CD4-positive, alpha-beta memory T cell (primary cell): ENCODE data around the gene PGLYRP4. TPM values are rescaled to one million over a fixed set of nuclear protein-coding genes. Genes with fewer than 3 reads are reported as not detected.

Source experiments
- CTCF ChIA-PET: fragments of 350-600 bp; sonication (Branson Sonifier 250); formaldehyde crosslinking; loops from one replicate; lab custom pipeline; 2021; ENCODE audit warnings: inconsistent platforms; ENCODE audit not compliant: partially characterized antibody; lab: Charles Lee
- POLR2A ChIA-PET: fragments of 350-600 bp; sonication (Branson Sonifier 250); formaldehyde crosslinking; loops from one replicate; lab custom pipeline; 2021; ENCODE audit not compliant: partially characterized antibody; lab: Charles Lee
- DNase-seq, 5 donors: peaks; one replicate each; pipeline versions ENCODE4 v3.0.0 to v3.0.0-alpha.2; 2020 to 2022; ENCODE audit warnings: mixed read lengths in 1 of 5
- H3K27ac ChIP-seq: one replicate; pipeline ENCODE4 v1.7.0; 2013; ENCODE audit warnings: low read depth, low read length
- H3K27me3 ChIP-seq: 2 replicates; pipeline ENCODE4 v1.7.0; 2013; ENCODE audit warnings: mild to moderate bottlenecking, low read length, moderate library complexity; ENCODE audit not compliant: insufficient read depth
- H3K36me3 ChIP-seq: 2 replicates; pipeline ENCODE4 v1.7.0; 2013; ENCODE audit warnings: mild to moderate bottlenecking, low read length, moderate library complexity; ENCODE audit not compliant: insufficient read depth
- H3K4me1 ChIP-seq: 2 replicates; pipeline ENCODE4 v1.7.0; 2013; ENCODE audit warnings: mild to moderate bottlenecking, low read length, moderate library complexity; ENCODE audit not compliant: insufficient read depth
- H3K4me3 ChIP-seq, 2 donors: one replicate each; pipeline ENCODE4 v1.7.0; 2013; ENCODE audit warnings: low read length in 2 of 2, mild to moderate bottlenecking in 1 of 2
- H3K9me3 ChIP-seq, 2 donors: one replicate each; pipeline ENCODE4 v1.7.0; 2013; ENCODE audit warnings: low read length in 2 of 2, control low read depth in 1 of 2; ENCODE audit not compliant: control insufficient read depth in 1 of 2
- H3K27ac Mint-ChIP-seq, 7 donors: one replicate each; pipeline ENCODE4 v1.8.0; 2020 to 2021; ENCODE audit warnings: mixed read lengths in 7 of 7, mild to moderate bottlenecking in 6 of 7, inconsistent platforms in 3 of 7, moderate library complexity in 3 of 7
- H3K27me3 Mint-ChIP-seq, 2 donors: one replicate each; pipeline ENCODE4 v1.8.0; 2020 to 2021; ENCODE audit warnings: mixed read lengths in 2 of 2
- H3K36me3 Mint-ChIP-seq, 2 donors: one replicate each; pipeline ENCODE4 v1.8.0; 2020 to 2021; ENCODE audit warnings: mixed read lengths in 2 of 2, inconsistent platforms in 1 of 2, mild to moderate bottlenecking in 1 of 2
- H3K4me1 Mint-ChIP-seq, 4 donors: one replicate each; pipeline ENCODE4 v1.8.0; 2020 to 2021; ENCODE audit warnings: mixed read lengths in 4 of 4, mild to moderate bottlenecking in 1 of 4
- H3K4me3 Mint-ChIP-seq, 8 donors: one replicate each; pipeline ENCODE4 v1.8.0; 2020 to 2021; ENCODE audit warnings: mixed read lengths in 8 of 8, mild to moderate bottlenecking in 7 of 8, moderate library complexity in 6 of 8, inconsistent platforms in 3 of 8
- H3K9me3 Mint-ChIP-seq, 8 donors: one replicate each; pipeline ENCODE4 v1.8.0; 2020 to 2021; ENCODE audit warnings: mixed read lengths in 8 of 8, mild to moderate bottlenecking in 5 of 8, inconsistent platforms in 3 of 8, moderate library complexity in 1 of 8
- intact Hi-C: fragments of 100-400 bp; cut with micrococcal nuclease; formaldehyde crosslinking; loops from one replicate; pipeline ENCODE4 v1.15.1; 2023
- polyA plus RNA-seq, 2 donors: library from polyadenylated mRNA; unstranded; fragments of 300-500 nt; fragmentation: Illumina TruSeq; gene quantifications; one replicate each; pipeline ENCODE4 v1.2.3, GENCODE V29; 2021
- total RNA-seq, 2 experiments: library from RNA; stranded (reverse); gene quantifications; one replicate each; pipeline ENCODE4 v1.2.3, GENCODE V29; 2021

The PGLYRP4 gene
- total and polyA plus RNA-seq, 4 experiments from 2014 or later: not detected

DNA sequence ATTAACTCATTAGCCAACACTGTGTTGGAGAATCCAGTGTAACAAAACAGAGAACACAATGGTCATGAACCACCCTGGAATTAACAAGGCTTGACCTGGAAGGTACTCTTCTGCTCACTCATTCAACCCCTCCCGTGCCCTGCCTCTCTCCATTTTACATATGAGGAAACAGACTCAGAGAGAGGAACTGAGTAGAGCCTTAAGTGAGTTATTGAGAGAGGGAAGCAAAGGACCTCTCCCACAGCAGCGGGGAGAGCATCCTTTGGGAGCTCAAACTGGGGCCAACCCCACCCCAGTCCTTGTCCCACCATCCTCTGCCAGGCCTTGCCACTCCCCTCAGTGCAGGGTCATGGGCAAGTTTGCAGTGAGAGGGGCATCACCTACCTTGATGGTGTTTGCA is 25.4 kb upstream of the PGLYRP4 start:
- Histone ChIP-seq H3K27ac (no peak overlapping the region), H3K4me1 (no peaks in the 10 kb centered on the region), H3K36me3 (no peaks in the 10 kb centered on the region), H3K27me3 (no peaks in the 10 kb centered on the region), H3K4me3 (no peak overlapping the region), H3K9me3 (no peaks in the 10 kb centered on the region)
- DNase-seq: no peak
- H3K36me3 Mint-ChIP-seq: no peaks in the 10 kb centered on the region
- H3K27ac Mint-ChIP-seq: no peak overlapping the region
- ChIA-PET POLR2A (no interaction called here), CTCF (no interaction called here)
- intact Hi-C loops: no loop called here
- no peaks in the 10 kb centered on the region for H3K4me1 Mint-ChIP-seq
- no peaks in the 10 kb centered on the region for H3K9me3 Mint-ChIP-seq
- H3K4me3 Mint-ChIP-seq: no peak overlapping the region
- H3K27me3 Mint-ChIP-seq: peaks cover 14 to 21% of the 10 kb centered on the region in 2 donors

DNA sequence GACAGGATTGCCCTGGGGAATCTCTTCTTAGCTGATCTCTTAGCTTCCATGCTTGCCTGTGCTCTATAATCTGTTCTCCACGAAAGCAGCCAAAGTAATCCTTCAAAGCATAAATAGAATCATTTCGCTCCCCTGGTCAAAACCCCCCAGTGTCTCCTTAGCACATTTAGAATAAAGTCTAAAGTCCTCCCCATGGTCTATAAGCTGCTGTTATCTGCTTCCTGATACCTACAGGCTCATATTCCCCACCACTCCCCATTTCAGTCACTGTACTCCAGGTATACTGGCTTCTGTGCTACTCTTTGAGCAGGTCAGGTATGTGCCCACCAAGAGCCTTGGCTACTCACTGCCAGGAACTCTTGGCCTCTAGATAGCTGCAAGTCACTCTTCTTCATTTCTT is 23.9 kb upstream of the PGLYRP4 start:
- H3K36me3 Mint-ChIP-seq: no peaks in the 10 kb centered on the region
- H3K27ac Mint-ChIP-seq: no peak overlapping the region
- Histone ChIP-seq H3K9me3 (no peaks in the 10 kb centered on the region), H3K27ac (no peak overlapping the region), H3K27me3 (no peaks in the 10 kb centered on the region), H3K4me1 (no peaks in the 10 kb centered on the region), H3K4me3 (no peak overlapping the region), H3K36me3 (no peaks in the 10 kb centered on the region)
- H3K27me3 Mint-ChIP-seq: peaks cover 8 to 16% of the 10 kb centered on the region in 2 donors
- intact Hi-C loops: no loop called here
- no peaks in the 10 kb centered on the region for H3K4me1 Mint-ChIP-seq
- ChIA-PET CTCF (no interaction called here), POLR2A (no interaction called here)
- no peak overlapping the region for H3K4me3 Mint-ChIP-seq
- no peak for DNase-seq
- H3K9me3 Mint-ChIP-seq: no peaks in the 10 kb centered on the region

DNA sequence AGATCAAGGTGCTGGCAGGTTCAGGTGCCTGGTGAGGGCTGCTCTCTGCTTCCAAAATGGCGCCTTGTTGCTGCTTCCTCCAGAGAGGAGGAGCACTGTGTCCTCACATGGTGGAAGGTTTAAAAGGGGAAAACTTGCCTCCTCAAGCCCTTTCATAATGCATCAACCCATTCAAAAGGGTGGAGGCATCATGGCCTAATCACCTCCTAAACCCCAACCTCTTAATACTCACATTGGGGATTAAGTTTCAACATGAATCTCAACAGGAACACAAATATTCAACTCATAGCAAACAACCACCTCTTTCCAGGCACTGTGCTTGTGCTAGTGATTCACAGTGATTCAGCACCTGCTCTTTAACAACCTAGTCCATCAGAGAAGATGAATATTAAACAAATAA is 22.6 kb upstream of the PGLYRP4 start:
- no peak for DNase-seq
- Mint-ChIP-seq H3K27ac (no peak overlapping the region), H3K27me3 (peaks cover 4 to 8% of the 10 kb centered on the region in 2 donors), H3K4me3 (no peak overlapping the region), H3K36me3 (no peaks in the 10 kb centered on the region), H3K4me1 (no peaks in the 10 kb centered on the region), H3K9me3 (no peaks in the 10 kb centered on the region)
- Histone ChIP-seq H3K4me3 (no peak overlapping the region), H3K27ac (no peak overlapping the region), H3K9me3 (no peaks in the 10 kb centered on the region), H3K4me1 (no peaks in the 10 kb centered on the region), H3K36me3 (no peaks in the 10 kb centered on the region), H3K27me3 (no peaks in the 10 kb centered on the region)
- POLR2A ChIA-PET: no interaction called here
- CTCF ChIA-PET: no interaction called here
- intact Hi-C loops: no loop called here

DNA sequence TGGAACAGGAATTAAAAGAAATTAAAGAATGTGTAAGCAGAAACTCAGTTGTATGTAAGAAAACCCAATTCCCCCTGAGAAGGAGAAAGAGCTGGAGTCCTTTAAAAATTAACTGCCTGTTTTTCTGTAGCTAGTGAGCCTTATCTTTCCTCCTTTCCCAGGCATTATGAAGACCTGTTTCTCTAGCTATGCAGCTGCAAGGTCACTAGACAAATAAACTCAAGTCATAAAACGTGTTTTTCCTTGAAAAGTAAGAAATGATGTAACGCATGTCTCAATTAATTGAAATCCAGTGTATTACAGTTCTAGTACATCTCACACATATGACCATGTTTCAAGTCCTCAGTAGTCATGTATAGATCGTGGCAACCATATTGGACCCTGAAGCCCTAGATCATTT is 21.5 kb upstream of the PGLYRP4 start:
- POLR2A ChIA-PET: no interaction called here
- DNase-seq: no peak
- Histone ChIP-seq H3K4me3 (no peak overlapping the region), H3K27ac (no peak overlapping the region), H3K4me1 (no peaks in the 10 kb centered on the region), H3K27me3 (no peaks in the 10 kb centered on the region), H3K36me3 (no peaks in the 10 kb centered on the region), H3K9me3 (no peaks in the 10 kb centered on the region)
- CTCF ChIA-PET: interaction anchor here (0.9 kb wide), 1 partner anchor 17 kb away, joined by 5 read pairs; no protein-coding TSS in a partner anchor
- intact Hi-C loops: no loop called here
- H3K36me3 Mint-ChIP-seq: no peaks in the 10 kb centered on the region
- peaks cover 7 to 8% of the 10 kb centered on the region in 2 donors for H3K27me3 Mint-ChIP-seq
- H3K27ac Mint-ChIP-seq: no peak overlapping the region
- H3K9me3 Mint-ChIP-seq: no peaks in the 10 kb centered on the region
- no peaks in the 10 kb centered on the region for H3K4me1 Mint-ChIP-seq
- H3K4me3 Mint-ChIP-seq: no peak overlapping the region

DNA sequence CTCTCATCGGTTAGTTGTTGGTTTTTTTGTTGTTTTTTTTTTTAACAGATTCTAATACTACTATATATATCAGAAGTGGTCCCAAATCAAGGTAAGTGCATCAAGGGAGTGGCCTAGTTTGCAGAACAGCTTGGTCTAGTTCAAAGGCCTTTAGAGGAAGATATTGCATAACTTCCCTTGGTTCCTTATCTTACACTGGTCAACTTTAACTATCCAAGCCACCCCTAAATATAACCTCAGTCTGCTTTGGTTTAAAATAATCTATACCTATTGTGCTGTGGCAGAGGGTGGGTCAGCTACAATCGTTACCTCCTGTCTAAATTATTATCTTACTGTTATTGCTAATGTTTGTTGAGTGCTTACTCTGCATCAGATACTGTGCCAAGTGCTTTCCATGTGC is 19.9 kb upstream of the PGLYRP4 start:
- H3K4me1 ChIP-seq: no peaks in the 10 kb centered on the region
- CTCF ChIA-PET: no interaction called here
- H3K36me3 ChIP-seq: no peaks in the 10 kb centered on the region
- no peaks in the 10 kb centered on the region for H3K9me3 ChIP-seq
- no peak for DNase-seq
- no peak overlapping the region for H3K27ac ChIP-seq
- intact Hi-C loops: no loop called here
- H3K4me3 ChIP-seq: no peak overlapping the region
- H3K4me3 Mint-ChIP-seq: no peak overlapping the region
- no peaks in the 10 kb centered on the region for H3K4me1 Mint-ChIP-seq
- no peaks in the 10 kb centered on the region for H3K36me3 Mint-ChIP-seq
- H3K27me3 Mint-ChIP-seq: peaks cover 7 to 11% of the 10 kb centered on the region in 2 donors
- no peaks in the 10 kb centered on the region for H3K27me3 ChIP-seq
- no peak overlapping the region for H3K27ac Mint-ChIP-seq
- no peaks in the 10 kb centered on the region for H3K9me3 Mint-ChIP-seq
- POLR2A ChIA-PET: no interaction called here

DNA sequence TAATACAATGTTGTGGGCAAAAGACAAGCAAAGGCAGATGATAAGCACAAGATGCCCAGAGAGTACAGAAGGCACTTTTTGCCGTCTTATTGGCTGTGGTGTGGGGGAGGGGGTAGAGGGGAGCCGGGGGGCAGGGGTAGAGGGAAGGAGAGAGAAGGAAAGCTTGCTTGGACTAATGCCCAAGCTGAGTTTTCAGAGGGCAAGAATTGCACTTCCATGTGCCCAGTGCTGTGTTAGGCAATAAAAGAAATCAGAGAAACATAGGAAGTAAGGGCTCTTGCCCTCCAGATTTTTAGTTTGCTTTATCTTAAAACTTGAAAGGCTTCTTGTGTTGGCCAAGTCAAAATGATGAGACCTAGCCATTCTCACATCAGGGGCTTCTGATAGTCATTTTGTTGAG is 18.4 kb upstream of the PGLYRP4 start:
- Mint-ChIP-seq H3K36me3 (no peaks in the 10 kb centered on the region), H3K4me3 (no peak overlapping the region), H3K9me3 (no peaks in the 10 kb centered on the region), H3K27me3 (peaks cover 3 to 12% of the 10 kb centered on the region in 2 donors), H3K4me1 (no peaks in the 10 kb centered on the region), H3K27ac (no peak overlapping the region)
- intact Hi-C loops: no loop called here
- H3K36me3 ChIP-seq: no peaks in the 10 kb centered on the region
- ChIA-PET CTCF (no interaction called here), POLR2A (no interaction called here)
- no peak overlapping the region for H3K4me3 ChIP-seq
- H3K27me3 ChIP-seq: no peaks in the 10 kb centered on the region
- no peaks in the 10 kb centered on the region for H3K9me3 ChIP-seq
- no peaks in the 10 kb centered on the region for H3K4me1 ChIP-seq
- no peak overlapping the region for H3K27ac ChIP-seq
- no peak for DNase-seq

DNA sequence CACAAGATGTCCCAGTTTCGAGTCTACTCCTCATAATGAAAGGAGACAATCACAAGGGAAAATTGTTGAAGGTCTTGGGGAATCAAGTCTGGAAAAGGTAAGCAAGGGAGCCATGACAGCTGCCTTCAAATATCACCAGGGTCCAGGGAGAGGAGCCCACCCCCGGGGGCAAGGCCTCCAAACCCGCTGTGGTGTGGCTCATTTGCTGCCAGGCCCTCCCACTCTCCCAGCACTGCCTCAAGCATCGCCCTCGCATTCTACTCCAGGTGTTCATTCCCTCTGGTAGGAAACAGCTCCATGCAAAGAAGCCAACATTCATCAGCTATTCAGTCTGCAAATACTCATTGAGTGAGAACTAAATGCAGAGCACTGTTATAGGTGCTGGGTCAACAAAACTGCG is 17.6 kb upstream of the PGLYRP4 start:
- POLR2A ChIA-PET: no interaction called here
- Histone ChIP-seq H3K27me3 (no peaks in the 10 kb centered on the region), H3K27ac (no peak overlapping the region), H3K9me3 (no peaks in the 10 kb centered on the region), H3K4me1 (no peaks in the 10 kb centered on the region), H3K4me3 (no peak overlapping the region), H3K36me3 (no peaks in the 10 kb centered on the region)
- CTCF ChIA-PET: no interaction called here
- no peaks in the 10 kb centered on the region for H3K4me1 Mint-ChIP-seq
- H3K27me3 Mint-ChIP-seq: peaks cover 3 to 9% of the 10 kb centered on the region in 2 donors
- H3K9me3 Mint-ChIP-seq: no peaks in the 10 kb centered on the region
- H3K36me3 Mint-ChIP-seq: no peaks in the 10 kb centered on the region
- no peak overlapping the region for H3K27ac Mint-ChIP-seq
- no peak overlapping the region for H3K4me3 Mint-ChIP-seq
- no peak for DNase-seq
- intact Hi-C loops: no loop called here

DNA sequence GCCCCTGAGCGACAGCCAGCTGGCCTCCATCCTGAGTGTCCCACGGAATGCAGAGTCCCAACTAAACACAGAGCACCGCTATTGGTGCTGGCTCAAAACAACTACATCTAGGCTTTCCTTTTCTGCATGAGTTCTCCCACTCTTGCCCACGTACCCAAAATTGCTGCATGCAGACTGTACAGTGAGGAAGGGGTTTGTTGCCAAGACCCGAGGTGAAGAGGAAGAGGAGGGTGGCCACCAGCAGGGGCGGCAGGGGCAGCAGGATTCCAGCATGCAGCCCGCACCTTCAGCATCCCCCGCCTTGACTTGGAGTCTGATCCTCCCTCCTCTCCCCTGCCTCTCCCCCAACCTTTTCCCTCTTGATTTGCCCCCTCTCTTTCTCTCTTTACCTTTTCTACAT is 17.1 kb upstream of the PGLYRP4 start:
- DNase-seq: no peak
- intact Hi-C loops: no loop called here
- Mint-ChIP-seq H3K36me3 (no peaks in the 10 kb centered on the region), H3K27ac (no peak overlapping the region), H3K4me3 (no peak overlapping the region), H3K4me1 (no peaks in the 10 kb centered on the region), H3K27me3 (peaks cover 3 to 9% of the 10 kb centered on the region in 2 donors), H3K9me3 (no peaks in the 10 kb centered on the region)
- no peaks in the 10 kb centered on the region for H3K36me3 ChIP-seq
- H3K27ac ChIP-seq: no peak overlapping the region
- no peaks in the 10 kb centered on the region for H3K4me1 ChIP-seq
- H3K27me3 ChIP-seq: no peaks in the 10 kb centered on the region
- no peak overlapping the region for H3K4me3 ChIP-seq
- POLR2A ChIA-PET: no interaction called here
- CTCF ChIA-PET: no interaction called here
- H3K9me3 ChIP-seq: no peaks in the 10 kb centered on the region
